Mesendoderm (in vitro differentiated cells): ENCODE data around the gene SMAD5.

Source experiments
- DNase-seq: peaks from one replicate; pipeline ENCODE4 v3.0.0; 2013
- H2AK5ac ChIP-seq: 2 replicates; pipeline ENCODE4 v1.6.1; 2013; ENCODE audit warnings: low read length, inconsistent platforms
- H2BK120ac ChIP-seq: 2 replicates; pipeline ENCODE4 v1.6.1; 2013; ENCODE audit warnings: low read depth, mild to moderate bottlenecking, low read length, moderate library complexity, mixed read lengths
- H2BK15ac ChIP-seq: replicated peaks from 2 replicates; pipeline ENCODE4 v1.6.1; 2013; ENCODE audit warnings: low read depth, mild to moderate bottlenecking, moderate library complexity
- H2BK5ac ChIP-seq: 2 replicates; pipeline ENCODE4 v1.6.1; 2013; ENCODE audit warnings: low read length, inconsistent platforms
- H3K18ac ChIP-seq: 2 replicates; pipeline ENCODE4 v1.6.1; 2013; ENCODE audit warnings: mild to moderate bottlenecking, low read length, mixed read lengths
- H3K23ac ChIP-seq: one replicate; pipeline ENCODE4 v1.6.1; 2013; ENCODE audit warnings: low read length
- H3K27ac ChIP-seq: 2 replicates; pipeline ENCODE4 v1.5.1; 2013; ENCODE audit warnings: low read depth, mild to moderate bottlenecking, inconsistent platforms, low read length, moderate library complexity
- H3K27me3 ChIP-seq: 2 replicates; pipeline ENCODE4 v1.6.1; 2013; ENCODE audit warnings: low read length, control low read depth, mild to moderate bottlenecking, inconsistent platforms; ENCODE audit not compliant: insufficient read depth, poor library complexity
- H3K36me3 ChIP-seq: 2 replicates; pipeline ENCODE4 v1.6.1; 2013; ENCODE audit warnings: low read length, inconsistent platforms; ENCODE audit not compliant: control insufficient read depth, insufficient read depth
- H3K4ac ChIP-seq: one replicate; pipeline ENCODE4 v1.6.1; 2013; ENCODE audit warnings: low read depth, mild to moderate bottlenecking, low read length, moderate library complexity
- H3K4me1 ChIP-seq: 2 replicates; pipeline ENCODE4 v1.6.1; 2013; ENCODE audit warnings: low read depth, low read length, inconsistent platforms; ENCODE audit not compliant: control insufficient read depth
- H3K4me2 ChIP-seq: 2 replicates; pipeline ENCODE4 v1.6.1; 2013; ENCODE audit warnings: low read length
- H3K4me3 ChIP-seq: 2 replicates; pipeline ENCODE4 v1.5.1; 2013; ENCODE audit warnings: mild to moderate bottlenecking, low read length
- H3K56ac ChIP-seq: one replicate; pipeline ENCODE4 v1.6.1; 2013; ENCODE audit warnings: low read length
- H3K79me1 ChIP-seq: 2 replicates; pipeline ENCODE4 v1.6.1; 2013; ENCODE audit warnings: low read length, inconsistent platforms
- H3K79me2 ChIP-seq: 2 replicates; pipeline ENCODE4 v1.6.1; 2013; ENCODE audit warnings: mild to moderate bottlenecking, low read length; ENCODE audit not compliant: control insufficient read depth, insufficient read depth
- H3K9ac ChIP-seq: 2 replicates; pipeline ENCODE4 v1.6.1; 2013; ENCODE audit warnings: low read length, inconsistent platforms
- H4K5ac ChIP-seq: one replicate; pipeline ENCODE4 v1.6.1; 2013; ENCODE audit warnings: low read length
- H4K8ac ChIP-seq: one replicate; pipeline ENCODE4 v1.6.1; 2013; ENCODE audit warnings: low read depth, mild to moderate bottlenecking, control low read depth, low read length, moderate library complexity
- WGBS: extraction: QIAGEN DNeasy Blood & Tissue Kit; methylation state at CpG from one replicate; pipeline ENCODE4 v1.1.7; 2013; ENCODE audit warnings: low lambda C conversion rate, missing lambda C conversion rate; ENCODE audit not compliant: insufficient coverage; ENCODE audit errors: extremely low coverage; 5-methylcytosine and 5-hydroxymethylcytosine counted together

The SMAD5 gene

DNA sequence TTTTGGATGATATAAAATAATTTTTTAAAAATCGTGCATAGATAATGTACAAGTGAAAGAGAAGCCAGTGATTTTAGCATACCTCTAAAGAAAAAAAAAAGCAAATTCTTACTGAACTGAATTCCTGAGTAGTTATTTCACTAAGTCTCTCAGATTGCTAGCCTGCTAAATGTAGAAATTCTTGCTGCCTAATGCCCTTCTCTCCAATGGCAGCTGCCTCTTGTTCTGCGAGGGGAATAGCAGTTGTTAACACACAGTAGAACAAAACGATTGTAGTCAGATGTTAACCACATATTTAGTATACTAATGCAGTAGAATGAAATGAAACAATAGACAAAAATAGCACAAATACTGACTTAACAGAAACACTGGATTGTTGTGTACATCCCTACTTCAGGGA lies 26.8 kb downstream of the SMAD5 start:
- no peak overlapping the region for H3K9ac ChIP-seq
- H2BK120ac ChIP-seq: no peak overlapping the region
- H3K18ac ChIP-seq: no peak overlapping the region
- no peak overlapping the region for H2BK5ac ChIP-seq
- no peaks in the 10 kb centered on the region for H3K27me3 ChIP-seq
- DNase-seq: peak; percentile 11
- peaks cover 4% of the 10 kb centered on the region for H3K36me3 ChIP-seq
- WGBS: no CpG with 5 or more reads among the region's 3 CpGs
- no peak overlapping the region for H2BK15ac ChIP-seq
- H3K4me3 ChIP-seq: no peak overlapping the region
- no peaks in the 10 kb centered on the region for H3K4me1 ChIP-seq
- H4K5ac ChIP-seq: no peak overlapping the region
- no peak overlapping the region for H4K8ac ChIP-seq
- no peak overlapping the region for H3K27ac ChIP-seq
- H3K23ac ChIP-seq: no peak overlapping the region
- no peak overlapping the region for H3K4me2 ChIP-seq
- H3K4ac ChIP-seq: no peak overlapping the region
- peaks cover 12% of the 10 kb centered on the region for H3K79me1 ChIP-seq
- no peak overlapping the region for H3K56ac ChIP-seq
- no peak overlapping the region for H2AK5ac ChIP-seq
- peaks cover 6% of the 10 kb centered on the region for H3K79me2 ChIP-seq

DNA sequence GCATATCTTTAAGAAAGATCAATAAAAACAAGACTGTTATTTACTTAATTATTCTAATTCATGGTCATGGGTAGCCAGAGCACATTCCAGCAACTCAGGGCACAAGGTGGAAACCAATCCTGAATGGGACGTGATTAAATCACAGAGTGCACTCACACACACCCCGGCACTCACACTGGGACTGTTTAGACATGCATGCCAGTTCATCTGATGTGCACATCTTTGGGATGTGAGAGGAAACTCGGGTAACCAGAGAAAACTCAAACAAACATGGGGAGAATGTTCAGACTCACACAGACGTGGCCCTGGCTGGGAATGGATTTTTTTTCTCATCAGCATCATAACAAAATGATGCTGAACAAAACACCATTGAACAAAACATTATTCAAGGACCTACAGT lies 29.4 kb downstream of the SMAD5 start:
- Histone ChIP-seq H3K18ac (no peak overlapping the region), H3K79me2 (peaks cover 6% of the 10 kb centered on the region), H2BK120ac (no peak overlapping the region), H3K27ac (no peak overlapping the region), H4K8ac (no peak overlapping the region), H3K27me3 (no peaks in the 10 kb centered on the region), H3K9ac (no peak overlapping the region), H4K5ac (no peak overlapping the region), H3K23ac (no peak overlapping the region), H2BK5ac (no peak overlapping the region), H2BK15ac (no peak overlapping the region), H3K4me1 (no peaks in the 10 kb centered on the region), H3K4ac (no peak overlapping the region), H3K4me3 (no peak overlapping the region), H3K56ac (no peak overlapping the region), H3K36me3 (peaks cover 2% of the 10 kb centered on the region), H3K79me1 (peaks cover 6% of the 10 kb centered on the region), H3K4me2 (no peak overlapping the region), H2AK5ac (no peak overlapping the region)
- DNase-seq: no peak
- no CpG with 5 or more reads among the region's 4 CpGs for WGBS

DNA sequence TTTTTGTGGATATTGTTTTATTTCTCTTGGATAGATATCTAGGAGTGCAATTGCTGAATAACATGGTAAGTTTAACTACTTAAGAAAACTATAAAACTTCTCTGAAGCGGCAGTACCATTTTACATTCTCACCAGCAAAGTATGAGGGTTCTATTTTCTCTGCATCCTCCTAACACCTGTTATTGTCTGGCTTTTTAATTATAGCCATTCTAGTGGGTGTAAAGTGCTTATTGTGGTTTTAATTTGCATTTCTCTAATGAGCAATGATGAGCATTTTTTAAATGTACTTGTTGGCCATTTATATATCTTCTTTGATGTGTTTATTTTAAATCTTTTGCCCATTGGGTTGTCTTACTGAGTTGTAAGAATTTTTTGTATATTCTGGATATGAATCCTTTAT lies 31.6 kb downstream of the SMAD5 start:
- no peak overlapping the region for H3K4me2 ChIP-seq
- H3K79me2 ChIP-seq: peaks cover 4% of the 10 kb centered on the region
- H3K4ac ChIP-seq: no peak overlapping the region
- no peak overlapping the region for H3K56ac ChIP-seq
- H3K36me3 ChIP-seq: peaks cover 2% of the 10 kb centered on the region
- no peak overlapping the region for H3K27ac ChIP-seq
- H3K27me3 ChIP-seq: no peaks in the 10 kb centered on the region
- no peak overlapping the region for H2BK15ac ChIP-seq
- WGBS: no CpG with 5 or more reads among the region's 1 CpG
- DNase-seq: no peak
- no peak overlapping the region for H2BK5ac ChIP-seq
- H3K23ac ChIP-seq: no peak overlapping the region
- no peak overlapping the region for H3K18ac ChIP-seq
- H3K4me3 ChIP-seq: no peak overlapping the region
- H4K8ac ChIP-seq: no peak overlapping the region
- no peaks in the 10 kb centered on the region for H3K4me1 ChIP-seq
- no peak overlapping the region for H2AK5ac ChIP-seq
- no peak overlapping the region for H4K5ac ChIP-seq
- H3K9ac ChIP-seq: no peak overlapping the region
- no peak overlapping the region for H2BK120ac ChIP-seq
- H3K79me1 ChIP-seq: peaks cover 4% of the 10 kb centered on the region

DNA sequence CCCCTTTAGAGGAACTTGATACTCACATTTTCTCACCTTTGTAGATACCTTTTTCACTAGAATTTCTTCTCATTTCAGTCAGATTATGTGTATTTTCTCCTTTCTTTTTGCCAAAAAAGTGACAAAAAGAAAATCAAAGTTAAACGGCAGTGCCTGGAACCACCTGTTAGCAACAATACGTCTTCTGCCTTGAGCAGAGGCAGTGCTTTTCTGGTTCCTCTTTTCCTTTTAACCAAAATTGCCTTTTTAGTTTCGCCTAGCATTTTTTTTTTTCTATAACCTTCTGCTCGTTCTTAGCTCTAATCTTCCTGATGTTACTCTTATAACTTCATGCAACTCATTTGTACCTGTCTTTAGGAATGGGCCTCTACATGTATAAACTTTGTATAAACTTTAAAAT lies 34.3 kb downstream of the SMAD5 start:
- no peak overlapping the region for H3K4ac ChIP-seq
- H3K4me3 ChIP-seq: no peak overlapping the region
- H2BK15ac ChIP-seq: no peak overlapping the region
- H3K23ac ChIP-seq: no peak overlapping the region
- H3K18ac ChIP-seq: no peak overlapping the region
- H3K27ac ChIP-seq: no peak overlapping the region
- H3K79me2 ChIP-seq: no peaks in the 10 kb centered on the region
- H3K79me1 ChIP-seq: no peaks in the 10 kb centered on the region
- WGBS: no CpG with 5 or more reads among the region's 4 CpGs
- no peak overlapping the region for H3K9ac ChIP-seq
- no peak overlapping the region for H2AK5ac ChIP-seq
- H3K27me3 ChIP-seq: no peaks in the 10 kb centered on the region
- no peaks in the 10 kb centered on the region for H3K4me1 ChIP-seq
- no peaks in the 10 kb centered on the region for H3K36me3 ChIP-seq
- no peak overlapping the region for H3K56ac ChIP-seq
- H4K5ac ChIP-seq: no peak overlapping the region
- H4K8ac ChIP-seq: no peak overlapping the region
- H2BK5ac ChIP-seq: no peak overlapping the region
- H2BK120ac ChIP-seq: no peak overlapping the region
- DNase-seq: no peak
- no peak overlapping the region for H3K4me2 ChIP-seq

DNA sequence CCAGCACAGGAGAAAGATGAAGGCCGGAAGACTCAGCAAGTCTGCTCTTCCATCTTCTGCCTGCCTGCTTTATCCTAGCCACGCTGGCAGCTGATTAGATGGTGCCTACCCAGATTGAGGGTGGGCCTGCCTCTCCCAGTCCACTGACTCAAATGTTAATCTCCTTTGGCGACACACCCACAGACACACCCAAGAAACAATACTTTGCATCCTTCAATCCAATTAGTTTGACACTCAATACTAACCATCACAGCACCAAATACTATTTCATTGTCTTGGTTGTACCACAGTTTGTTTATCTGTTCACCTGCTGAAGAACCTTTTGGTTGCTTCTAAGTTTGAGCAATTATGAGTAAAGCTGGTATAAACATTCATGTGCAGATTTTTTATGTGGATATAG lies 36.6 kb downstream of the SMAD5 start:
- no peak overlapping the region for H2BK15ac ChIP-seq
- no peak overlapping the region for H2BK5ac ChIP-seq
- H3K23ac ChIP-seq: no peak overlapping the region
- no peak overlapping the region for H3K4ac ChIP-seq
- no peak overlapping the region for H3K56ac ChIP-seq
- no peak overlapping the region for H4K5ac ChIP-seq
- no peaks in the 10 kb centered on the region for H3K4me1 ChIP-seq
- no peaks in the 10 kb centered on the region for H3K79me2 ChIP-seq
- peaks cover under 1% of the 10 kb centered on the region for H3K36me3 ChIP-seq
- H2AK5ac ChIP-seq: no peak overlapping the region
- H3K4me3 ChIP-seq: no peak overlapping the region
- peaks cover under 1% of the 10 kb centered on the region for H3K79me1 ChIP-seq
- H3K27me3 ChIP-seq: no peaks in the 10 kb centered on the region
- WGBS: no CpG with 5 or more reads among the region's 3 CpGs
- no peak overlapping the region for H4K8ac ChIP-seq
- H2BK120ac ChIP-seq: no peak overlapping the region
- no peak overlapping the region for H3K4me2 ChIP-seq
- H3K9ac ChIP-seq: no peak overlapping the region
- DNase-seq: no peak
- no peak overlapping the region for H3K18ac ChIP-seq
- H3K27ac ChIP-seq: no peak overlapping the region

DNA sequence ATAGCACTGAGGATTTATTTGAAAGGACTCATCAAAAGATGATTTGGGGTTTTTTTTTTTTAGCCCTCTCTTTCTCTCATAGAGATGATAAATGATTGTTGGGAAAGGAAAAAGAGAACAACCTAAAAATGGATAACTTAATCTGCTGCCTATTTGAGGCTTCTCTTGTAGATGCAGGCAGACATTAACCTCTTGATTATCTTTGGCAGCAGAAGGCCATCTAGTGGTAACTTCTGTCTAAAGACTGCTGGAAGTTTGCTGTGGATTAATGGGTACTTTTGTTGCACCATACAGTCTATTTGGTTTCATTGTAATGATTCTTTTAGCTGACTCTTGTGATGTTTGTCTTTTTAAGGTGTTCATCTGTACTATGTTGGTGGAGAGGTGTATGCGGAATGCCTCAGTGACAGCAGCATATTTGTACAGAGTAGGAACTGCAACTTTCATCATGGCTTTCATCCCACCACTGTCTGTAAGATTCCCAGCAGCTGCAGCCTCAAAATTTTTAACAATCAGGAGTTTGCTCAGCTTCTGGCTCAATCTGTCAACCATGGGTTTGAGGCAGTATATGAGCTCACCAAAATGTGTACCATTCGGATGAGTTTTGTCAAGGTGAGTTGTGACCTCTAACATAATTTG lies 41.5 kb downstream of the SMAD5 start:
- Histone ChIP-seq H3K79me2 (no peaks in the 10 kb centered on the region), H3K4ac (no peak overlapping the region), H4K5ac (no peak overlapping the region), H3K56ac (no peak overlapping the region), H2BK5ac (no peak overlapping the region), H3K27me3 (no peaks in the 10 kb centered on the region), H3K4me3 (no peak overlapping the region), H3K27ac (no peak overlapping the region), H3K4me2 (no peak overlapping the region), H3K9ac (no peak overlapping the region), H2BK120ac (no peak overlapping the region), H2BK15ac (no peak overlapping the region), H3K18ac (no peak overlapping the region), H2AK5ac (no peak overlapping the region), H3K23ac (no peak overlapping the region), H3K36me3 (peaks cover 3% of the 10 kb centered on the region), H3K79me1 (peaks cover 2% of the 10 kb centered on the region), H3K4me1 (no peaks in the 10 kb centered on the region), H4K8ac (no peak overlapping the region)
- DNase-seq: peak; percentile 68
- no CpG with 5 or more reads among the region's 2 CpGs for WGBS
